Uterus (tissue), 4 donors: ENCODE results near the gene CHCHD1. TPM values are rescaled to one million over a fixed set of nuclear protein-coding genes. Genes with fewer than 3 reads are reported as not detected.

ENCODE experiments used
- DNase-seq, 2 donors: peaks; one replicate each; pipeline ENCODE4 v3.0.0-alpha.2; 2019 to 2020
- H3K27ac ChIP-seq, 2 donors: fragments of 200-600 bp; sonication (generic); 1 replicate in 1 of 2; 2 replicates in 1 of 2; pipeline ENCODE4 v1.5.1; 2016 to 2018
- H3K27me3 ChIP-seq, 2 donors: fragments of 200-600 bp; sonication (generic); one replicate each; pipeline ENCODE4 v1.5.1; 2018 to 2019; ENCODE audit warnings: control low read depth in 1 of 2
- H3K36me3 ChIP-seq, 2 donors: fragments of 200-600 bp; sonication (generic); one replicate each; pipeline ENCODE4 v1.5.1; 2019; ENCODE audit warnings: control low read depth in 1 of 2
- H3K4me1 ChIP-seq, 2 donors: fragments of 200-600 bp; sonication (generic); one replicate each; pipeline ENCODE4 v1.5.1; 2018 to 2019; ENCODE audit warnings: control low read depth in 1 of 2
- H3K4me3 ChIP-seq, 2 donors: fragments of 200-600 bp; sonication (generic); 1 replicate in 1 of 2; 2 replicates in 1 of 2; pipeline ENCODE4 v1.5.1; 2018 to 2019; ENCODE audit warnings: mild to moderate bottlenecking in 1 of 2
- H3K9me3 ChIP-seq, 2 donors: fragments of 200-600 bp; sonication (generic); one replicate each; pipeline ENCODE4 v1.5.1; 2019; ENCODE audit warnings: control low read depth in 1 of 2
- CTCF ChIP-seq, 4 experiments: fragments of 200-600 bp in 2 of 4; fragments of 450-650 bp in 2 of 4; sonication (generic) in 2 of 4; IDR thresholded peaks; one replicate each; pipeline ENCODE4 v1.5.1; 2016 to 2019; ENCODE audit warnings: antibody characterized with exemption in 4 of 4, mild to moderate bottlenecking in 2 of 4, moderate library complexity in 1 of 4
- POLR2A ChIP-seq, 2 donors: fragments of 450-650 bp; IDR thresholded peaks; one replicate each; pipeline ENCODE4 v1.6.1; 2016; ENCODE audit warnings: antibody characterized with exemption in 2 of 2, mild to moderate bottlenecking in 1 of 2, moderate library complexity in 1 of 2
- intact Hi-C: fragments of 100-400 bp; cut with DNase I; formaldehyde crosslinking; loops from one replicate; pipeline ENCODE4 v1.15.1; 2023; ENCODE audit warnings: low total_unique reads
- total RNA-seq, 4 donors: library from RNA; depleted of rRNA in 3 of 4; stranded (reverse); fragments of >200 nt in 3 of 4; gene quantifications; one replicate each; pipeline versions ENCODE4 v1.1.0 to v1.2.4, GENCODE V29; 2014 to 2023
- donor health status: DM: yes; HTN: yes; CAD: no.

CHCHD1 gene
- total RNA-seq, 4 donors from 2014 or later, result 7.1 to 15.3 (median 11.0) TPM

DNA sequence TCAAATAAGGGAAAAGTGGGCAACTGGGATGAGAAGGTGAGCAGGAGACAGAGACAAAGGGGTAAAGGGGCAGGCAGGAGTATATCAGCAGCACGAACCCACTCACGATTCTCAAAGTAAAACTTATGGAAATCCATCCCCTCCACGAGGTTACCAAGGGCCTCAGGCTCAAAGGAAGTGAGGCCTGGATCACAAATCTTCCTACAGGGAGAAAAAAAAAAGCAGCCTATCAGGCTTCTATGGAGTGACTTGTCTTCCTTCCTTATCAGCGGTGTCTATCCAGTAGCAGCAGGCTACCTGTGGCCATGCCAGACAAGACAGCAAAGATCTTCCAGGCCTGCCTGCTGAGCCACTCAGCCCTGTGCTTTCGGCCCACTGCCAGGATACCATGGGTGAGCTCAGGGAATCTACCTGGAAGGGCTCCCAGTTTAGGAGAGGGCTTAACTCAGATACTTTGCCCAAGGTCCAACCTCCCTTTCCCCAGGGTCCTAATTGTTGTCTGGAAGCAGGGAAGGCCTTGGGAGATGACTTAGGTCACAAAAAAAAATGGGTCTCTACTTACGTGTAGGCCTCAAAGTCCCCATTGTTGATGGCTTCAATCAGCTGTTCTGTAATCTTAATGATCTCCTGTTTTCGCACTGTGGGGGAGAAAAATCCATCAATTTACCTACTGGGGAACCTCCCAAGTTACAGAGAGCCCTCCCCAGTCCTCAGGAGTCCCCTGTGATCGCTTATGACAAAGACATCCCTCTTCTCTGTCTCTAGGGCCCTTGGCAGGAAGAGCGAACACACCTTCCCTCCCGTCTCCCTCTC lies 35.3 kb downstream of the CHCHD1 start:
- no peaks in the 10 kb centered on the region for H3K27me3 ChIP-seq
- no peaks in the 10 kb centered on the region for H3K4me1 ChIP-seq
- H3K9me3 ChIP-seq, result no peaks in the 10 kb centered on the region
- H3K36me3 ChIP-seq, result no peaks in the 10 kb centered on the region
- H3K27ac ChIP-seq, result peak overlapping the region; percentile 34 to 41
- DNase-seq, result no peak
- intact Hi-C loops, result no loop called here
- H3K4me3 ChIP-seq, result no peak overlapping the region
- TF ChIP-seq CTCF (IDR thresholded peaks at IDR 0.05) (no peak), POLR2A (IDR thresholded peaks at IDR 0.05) (no peak)

GRCh38 chr10:73817826-73818225 lies 36.0 kb downstream of the CHCHD1 start:
- no peak overlapping the region for H3K27ac ChIP-seq

DNA sequence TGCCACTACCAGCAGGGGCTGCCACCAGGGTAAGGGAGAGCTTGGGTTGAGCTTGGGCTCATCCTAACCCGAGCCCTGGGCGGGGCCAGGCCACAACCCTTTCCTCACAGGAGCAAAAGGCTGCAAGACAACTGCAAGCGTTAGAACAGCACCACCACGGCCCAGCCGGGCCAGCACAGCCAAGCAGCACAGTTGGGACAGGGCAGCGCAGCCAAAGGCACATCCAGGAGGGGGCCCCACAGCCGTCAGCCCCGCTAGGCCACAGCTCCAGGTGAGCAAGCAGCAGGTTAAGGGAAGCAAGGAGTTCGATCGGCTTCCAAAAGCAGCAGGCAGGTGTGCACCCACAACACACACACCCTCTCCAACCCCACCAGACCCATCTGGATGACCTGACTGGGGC lies 36.6 kb downstream of the CHCHD1 start:
- no peak overlapping the region for H3K27ac ChIP-seq
- no peak overlapping the region for H3K4me3 ChIP-seq
- H3K36me3 ChIP-seq, result no peaks in the 10 kb centered on the region
- H3K4me1 ChIP-seq, result no peaks in the 10 kb centered on the region
- no peak for DNase-seq
- no peaks in the 10 kb centered on the region for H3K27me3 ChIP-seq
- intact Hi-C loops, result no loop called here
- TF ChIP-seq CTCF (IDR thresholded peaks at IDR 0.05) (no peak), POLR2A (IDR thresholded peaks at IDR 0.05) (no peak)
- H3K9me3 ChIP-seq, result no peaks in the 10 kb centered on the region

More at GRCh38 chr10:73817826-73818225, 36.0 kb downstream of the CHCHD1 start:
- TF ChIP-seq CTCF (IDR thresholded peaks at IDR 0.05) (no peak), POLR2A (IDR thresholded peaks at IDR 0.05) (no peak)
- no peak for DNase-seq
- no peaks in the 10 kb centered on the region for H3K4me1 ChIP-seq
- H3K27me3 ChIP-seq, result no peaks in the 10 kb centered on the region
- intact Hi-C loops, result no loop called here
- no peak overlapping the region for H3K4me3 ChIP-seq
- no peaks in the 10 kb centered on the region for H3K36me3 ChIP-seq
- no peaks in the 10 kb centered on the region for H3K9me3 ChIP-seq

GRCh38 chr10:73819081-73819480 lies 37.2 kb downstream of the CHCHD1 start:
- no peak overlapping the region for H3K4me3 ChIP-seq

More at GRCh38 chr10:73819081-73819480, 37.2 kb downstream of the CHCHD1 start:
- H3K27ac ChIP-seq, result no peak overlapping the region
- H3K36me3 ChIP-seq, result no peaks in the 10 kb centered on the region
- intact Hi-C loops, result no loop called here
- H3K9me3 ChIP-seq, result no peaks in the 10 kb centered on the region
- DNase-seq, result no peak
- H3K27me3 ChIP-seq, result no peaks in the 10 kb centered on the region
- TF ChIP-seq POLR2A (IDR thresholded peaks at IDR 0.05) (no peak), CTCF (IDR thresholded peaks at IDR 0.05) (no peak)
- no peaks in the 10 kb centered on the region for H3K4me1 ChIP-seq
